Measurements from ENCODE around the gene ELFN1.

ELFN1 gene

GRCh38 chr7:1643270-1644092, 26.6 kb upstream of the ELFN1 start:
- no peak for DNase-seq

DNA sequence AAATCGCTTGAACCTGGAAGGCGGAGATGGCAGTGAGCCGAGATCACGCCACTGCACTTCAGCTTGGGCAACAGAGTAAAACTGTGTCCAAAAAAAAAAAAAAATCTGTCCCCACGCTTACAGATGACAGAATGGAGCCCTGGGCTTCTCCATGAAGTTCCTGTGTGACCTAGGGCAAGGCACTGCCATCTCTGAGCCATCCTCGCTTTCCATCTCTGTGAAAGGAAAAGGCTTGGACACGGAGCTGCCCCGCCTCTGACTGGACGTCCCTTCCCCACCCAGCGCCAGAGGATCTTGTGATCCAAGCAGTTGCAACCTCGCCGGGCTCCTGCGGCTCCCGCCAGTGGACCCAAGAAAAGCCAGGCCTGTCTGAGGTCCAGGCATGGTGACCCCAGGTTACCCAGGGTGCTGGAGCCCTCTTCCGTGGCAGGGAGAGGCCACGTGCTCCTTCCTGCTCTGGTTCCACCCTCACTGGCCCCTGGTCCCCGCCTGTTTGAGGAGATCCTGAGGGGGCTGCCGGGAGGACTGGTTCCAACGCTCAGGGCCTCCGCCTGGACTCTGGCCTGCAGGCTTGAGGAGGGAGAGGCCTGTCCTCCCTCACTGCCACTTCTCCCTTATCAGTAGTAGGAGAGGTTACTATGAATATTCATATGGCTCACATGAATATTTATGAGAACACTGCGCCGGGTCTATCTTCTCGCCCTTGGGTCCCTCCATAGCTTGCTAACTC, 25.6 kb upstream of the ELFN1 start:
- DNase-seq: no peak

- no peak for DNase-seq
Observed at GRCh38 chr7:1645071-1645409, 25.0 kb upstream of the ELFN1 start.

GRCh38 chr7:1645476-1645875, 24.6 kb upstream of the ELFN1 start:
- DNase-seq: no peak

GRCh38 chr7:1646391-1646790, 23.7 kb upstream of the ELFN1 start:
- no peak for DNase-seq

DNA sequence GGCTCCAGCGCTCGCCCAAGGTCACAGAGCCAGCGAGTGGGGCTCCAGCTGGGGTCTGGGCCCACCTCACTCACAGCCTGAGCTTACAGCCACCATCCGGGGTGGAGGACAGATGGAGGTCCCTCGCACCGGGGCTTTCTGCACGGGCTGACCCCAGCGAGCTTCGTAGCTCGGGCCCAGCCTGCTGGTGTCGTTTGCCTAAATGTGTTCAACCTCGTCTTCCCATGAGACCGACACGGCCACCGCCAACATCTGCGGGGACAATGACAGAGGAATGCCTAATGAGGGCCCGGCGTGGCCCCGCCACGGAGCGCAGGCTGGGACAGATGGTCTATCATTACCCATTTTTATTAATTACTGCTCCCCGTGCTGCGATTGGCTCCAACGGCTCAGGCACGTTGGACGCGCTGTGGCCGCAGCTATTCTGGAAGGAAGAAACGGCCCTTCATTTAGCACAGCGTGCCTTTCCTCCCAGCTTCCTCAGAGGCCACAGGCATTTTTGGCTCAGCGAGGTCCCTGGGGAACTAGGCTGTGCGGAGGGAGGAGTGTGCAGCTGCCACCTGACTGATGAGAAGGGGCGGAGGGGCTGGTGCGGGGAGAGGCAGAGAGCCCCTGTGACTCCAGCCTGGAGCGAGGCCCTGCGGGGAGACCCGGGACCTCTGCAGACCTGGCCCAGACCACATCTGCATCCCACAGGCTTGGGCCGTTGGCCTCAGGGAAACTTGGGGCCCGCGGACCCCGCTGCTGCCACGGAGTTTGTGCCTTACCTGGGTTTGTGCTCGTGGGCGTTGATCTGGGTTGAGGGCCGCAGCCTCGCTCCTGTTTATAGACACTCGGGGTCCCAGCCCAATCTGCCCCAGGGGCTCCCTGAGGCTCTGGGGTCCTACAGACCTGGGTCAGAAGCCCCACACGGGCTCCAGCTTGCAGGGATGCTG, 22.9 kb upstream of the ELFN1 start:
- no peak for DNase-seq

GRCh38 chr7:1647961-1648672, 22.0 kb upstream of the ELFN1 start:
- DNase-seq: no peak

DNA sequence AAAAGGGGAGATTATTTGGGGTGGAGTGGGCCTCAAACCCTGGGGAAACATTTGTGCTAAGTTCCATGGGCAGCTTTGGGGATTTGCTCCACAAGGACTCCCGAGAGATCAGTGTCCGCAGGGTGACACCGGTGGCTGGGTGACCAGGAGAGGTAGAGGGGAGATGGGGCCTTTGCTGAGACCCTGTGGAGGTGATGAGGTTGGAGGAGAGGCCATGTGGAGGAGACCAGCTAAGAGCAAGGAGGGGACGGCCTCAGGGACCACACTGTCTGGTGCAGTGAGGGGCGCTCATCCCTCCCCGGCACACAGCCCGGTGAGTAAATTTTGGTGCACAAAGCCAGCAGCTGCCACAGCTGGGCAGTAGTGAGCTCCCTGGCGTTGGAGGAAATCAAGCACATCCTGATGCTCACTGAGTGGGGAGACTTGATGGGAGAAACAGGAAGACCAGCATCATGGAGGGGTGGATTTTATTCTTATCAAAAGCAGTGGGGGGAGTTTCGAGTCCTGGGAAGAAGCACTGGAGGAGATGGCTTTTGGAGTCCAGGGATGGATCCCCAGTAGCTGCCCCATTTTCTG, 20.2 kb upstream of the ELFN1 start:
- no peak for DNase-seq

- no peak for DNase-seq
Observed at GRCh38 chr7:1650363-1651030, 19.6 kb upstream of the ELFN1 start.

GRCh38 chr7:1651031-1651446, 19.0 kb upstream of the ELFN1 start:
- DNase-seq: no peak

DNA sequence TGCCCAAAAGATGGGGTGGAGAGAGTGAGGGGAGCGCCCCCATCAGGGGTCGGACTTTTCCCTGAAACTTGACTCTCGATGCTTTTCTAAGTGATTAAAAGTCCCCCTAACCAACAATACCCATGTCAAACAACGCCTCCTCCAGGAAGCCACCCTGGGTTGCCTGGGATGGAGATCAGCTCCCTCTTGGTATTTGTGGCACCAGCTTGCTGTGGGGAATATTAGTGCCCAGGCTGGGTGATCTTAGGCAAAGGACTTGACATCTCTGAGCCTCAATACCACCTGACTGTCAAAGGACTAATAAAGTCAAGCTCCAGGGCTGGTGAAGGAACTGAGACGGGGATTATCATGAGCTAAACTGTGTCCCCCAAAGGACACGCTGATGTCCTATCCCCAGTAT, 18.2 kb upstream of the ELFN1 start:
- DNase-seq: no peak

DNA sequence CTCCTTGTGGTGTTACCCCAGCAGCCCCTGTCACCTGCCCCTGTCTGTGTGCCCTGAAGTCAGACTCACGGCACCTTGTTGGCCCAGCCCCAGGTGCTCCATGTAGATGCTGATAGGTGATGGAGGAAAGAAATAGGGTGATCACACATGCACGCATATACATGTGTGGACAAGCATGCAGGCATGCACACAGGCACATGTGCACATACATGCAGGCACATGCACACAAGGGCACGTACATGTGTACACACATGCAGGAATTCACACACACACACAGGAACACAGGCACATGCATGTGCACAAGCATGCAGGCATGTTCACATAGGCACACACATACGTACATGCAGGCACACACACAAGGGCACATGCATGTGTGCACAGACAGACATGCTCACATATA, 16.6 kb upstream of the ELFN1 start:
- DNase-seq: no peak

GRCh38 chr7:1654111-1654510, 16.0 kb upstream of the ELFN1 start:
- DNase-seq: no peak

DNA sequence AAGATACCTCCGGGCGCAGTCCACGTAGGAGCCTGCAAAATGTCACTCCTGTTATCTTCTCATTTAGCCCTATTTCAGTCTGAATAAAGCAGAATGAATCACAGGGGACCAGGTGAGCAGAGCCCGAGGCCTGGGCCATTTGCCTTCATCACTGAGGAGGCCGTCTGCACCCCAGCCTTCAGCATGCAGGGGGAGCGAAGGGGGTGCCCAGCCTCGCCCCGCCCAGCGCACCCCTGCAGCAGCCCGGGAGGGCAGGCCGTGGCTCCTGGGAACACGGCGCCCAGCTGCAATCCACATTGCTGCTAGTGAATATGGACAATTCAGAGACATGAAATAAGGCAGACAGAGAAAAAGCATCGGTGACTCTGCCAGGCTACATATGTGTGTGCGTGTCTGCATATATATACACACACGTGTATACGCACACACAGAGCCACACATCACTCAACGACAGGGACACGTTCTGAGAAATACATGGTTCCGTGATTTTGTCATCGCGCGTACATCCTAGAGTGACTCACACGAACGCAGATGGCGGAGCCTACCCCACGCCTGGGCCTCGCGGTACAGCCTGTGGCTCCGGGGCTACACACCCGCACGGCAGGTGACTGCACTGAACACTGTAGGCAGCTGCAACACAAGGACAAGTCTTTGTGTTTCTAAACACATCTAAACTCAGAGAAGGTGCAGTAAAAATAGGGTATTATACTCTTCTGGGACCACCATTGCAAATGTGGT, 15.2 kb upstream of the ELFN1 start:
- no peak for DNase-seq

DNA sequence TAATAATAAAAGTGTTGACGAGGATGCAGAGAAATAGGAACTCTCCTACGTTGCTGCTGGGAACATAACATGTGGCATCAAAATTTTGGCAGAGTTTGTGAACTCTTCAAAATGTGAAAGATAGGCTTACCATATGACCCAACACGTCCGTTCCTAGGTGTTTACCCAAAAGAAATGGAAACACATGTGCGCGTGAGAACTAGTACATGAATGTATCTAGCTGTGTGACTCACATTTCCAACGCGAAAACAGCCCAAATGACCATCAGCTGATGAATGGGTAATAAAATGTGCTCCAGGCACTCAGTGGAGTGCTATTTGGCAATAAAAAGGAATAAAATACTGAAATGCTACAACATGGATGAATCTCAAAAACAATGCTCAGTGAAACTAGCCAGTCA, 10.4 kb upstream of the ELFN1 start:
- DNase-seq: no peak

DNA sequence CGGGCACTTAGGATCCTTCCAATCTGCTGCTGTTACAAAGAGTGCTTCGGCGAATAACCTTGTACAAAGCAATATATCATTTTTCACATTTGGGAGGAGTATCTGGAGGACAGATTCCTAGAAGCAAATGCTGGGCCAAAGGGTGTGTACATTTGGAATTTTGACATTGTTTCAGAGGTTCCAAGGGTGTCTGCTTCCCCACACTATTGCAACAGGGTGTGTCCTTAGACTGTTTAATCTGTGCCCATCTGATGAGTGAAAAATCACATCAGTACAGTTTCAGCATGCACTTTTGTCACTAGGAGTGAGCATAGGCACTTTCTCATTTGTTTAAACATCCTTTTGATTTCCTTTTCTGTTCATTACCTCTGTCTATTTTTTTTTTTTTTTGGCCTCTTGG, 8.6 kb upstream of the ELFN1 start:
- DNase-seq: no peak

DNA sequence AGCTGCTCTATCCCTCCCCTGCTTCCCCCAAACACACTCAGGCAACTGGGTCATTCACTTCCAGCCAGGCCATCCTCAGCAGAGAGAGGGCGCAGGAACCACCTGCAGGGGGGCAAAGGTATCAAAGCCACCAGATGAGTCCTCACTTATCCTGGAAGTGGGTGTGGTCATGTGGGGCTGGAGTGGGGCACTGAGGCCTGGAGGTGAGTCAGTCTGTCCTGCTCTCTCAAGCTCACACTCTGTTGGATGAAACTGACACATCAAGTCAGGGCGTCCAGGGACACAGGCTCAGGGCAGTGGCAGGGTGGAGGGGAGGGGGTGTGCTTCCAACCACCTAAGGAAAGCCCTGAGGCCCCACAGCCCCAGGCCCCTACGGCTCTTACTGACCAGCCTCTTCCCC, 8.0 kb upstream of the ELFN1 start:
- DNase-seq: no peak

DNA sequence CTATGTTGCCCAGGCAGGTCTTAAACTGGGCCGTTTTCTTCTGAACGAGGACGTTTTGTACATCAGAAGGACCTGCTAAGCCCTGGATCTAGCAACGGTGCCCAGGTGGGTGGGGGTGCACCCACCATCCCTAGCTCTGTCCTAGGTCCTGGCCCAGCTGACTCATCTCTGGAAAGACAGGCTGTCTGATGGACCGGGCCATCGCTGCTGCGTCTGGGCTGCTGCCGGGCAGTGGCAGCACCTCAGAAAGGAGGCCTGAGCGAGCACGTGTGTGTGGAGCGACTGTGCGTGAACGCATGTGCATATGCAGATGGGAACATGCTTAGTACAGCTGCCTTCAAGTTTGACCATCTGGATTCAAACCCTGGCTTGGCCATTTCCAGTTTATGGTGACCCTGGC, 7.3 kb upstream of the ELFN1 start:
- peak; percentile 1 for DNase-seq

- DNase-seq: no peak
Observed at GRCh38 chr7:1663223-1663622, 6.9 kb upstream of the ELFN1 start.

- DNase-seq: no peak
Observed at GRCh38 chr7:1663857-1664651, 6.0 kb upstream of the ELFN1 start.
